HUDEP-2 (cell line): ENCODE results near the gene THSD7B.
"Not testable (repeated sequence)": the region's sequence is repeated elsewhere in the genome, so short reads cannot be mapped to it uniquely, and the experiment has no call there.

Experiments used
- DNase-seq, 76 experiments: peaks; one replicate each; lab custom pipeline; 2025; ENCODE audit not compliant: unreplicated experiment in 76 of 76; lab: John Stamatoyannopoulos, UW

Gene THSD7B

GRCh38 chr2:136929531-136929930 is 164.2 kb downstream of the THSD7B start:
- no peak for DNase-seq

- DNase-seq, result peak in 7 of 76 experiments; percentile 3 to 16 (median 4)
Measured at GRCh38 chr2:136932700-136933099, 167.4 kb downstream of the THSD7B start.

- no peak for DNase-seq
Measured at GRCh38 chr2:136935119-136935518, 169.8 kb downstream of the THSD7B start.

GRCh38 chr2:136956050-136956449 is 190.7 kb downstream of the THSD7B start:
- no peak for DNase-seq

GRCh38 chr2:136957044-136957443 is 191.7 kb downstream of the THSD7B start:
- no peak for DNase-seq

- DNase-seq, result no peak
Measured at GRCh38 chr2:136962105-136962725, 196.9 kb downstream of the THSD7B start.

- no peak for DNase-seq
Measured at GRCh38 chr2:136966485-136966884, 201.1 kb downstream of the THSD7B start.

- no peak for DNase-seq
Measured at GRCh38 chr2:136980303-136980702, 215.0 kb downstream of the THSD7B start.

- DNase-seq, result not testable (repeated sequence)
Measured at GRCh38 chr2:136981689-136982088, 216.3 kb downstream of the THSD7B start.

GRCh38 chr2:136985044-136985443 is 219.7 kb downstream of the THSD7B start:
- no peak for DNase-seq

- DNase-seq, result no peak
Measured at GRCh38 chr2:136986605-136987221, 221.4 kb downstream of the THSD7B start.

GRCh38 chr2:136990316-136990715 is 225.0 kb downstream of the THSD7B start:
- DNase-seq, result no peak

- no peak for DNase-seq
Measured at GRCh38 chr2:136994793-136995192, 229.4 kb downstream of the THSD7B start.

- no peak for DNase-seq
Measured at GRCh38 chr2:136997557-136997956, 232.2 kb downstream of the THSD7B start.

GRCh38 chr2:137000811-137001210 is 235.5 kb downstream of the THSD7B start:
- no peak for DNase-seq

- DNase-seq, result no peak
Measured at GRCh38 chr2:137002896-137003295, 237.6 kb downstream of the THSD7B start.

GRCh38 chr2:137005210-137005609 is 239.9 kb downstream of the THSD7B start:
- no peak for DNase-seq

GRCh38 chr2:137007938-137008337 is 242.6 kb downstream of the THSD7B start:
- no peak for DNase-seq

GRCh38 chr2:137009953-137010352 is 244.6 kb downstream of the THSD7B start:
- no peak for DNase-seq

GRCh38 chr2:137020452-137021196 is 255.3 kb downstream of the THSD7B start:
- DNase-seq, result no peak

GRCh38 chr2:137021763-137022162 is 256.4 kb downstream of the THSD7B start:
- DNase-seq, result no peak

GRCh38 chr2:137023205-137023604 is 257.9 kb downstream of the THSD7B start:
- no peak for DNase-seq
